H9 (cell line): ENCODE measurements around the gene CYCS. TPM values are rescaled to one million over a fixed set of nuclear protein-coding genes. Genes with fewer than 3 reads are reported as not detected.

ENCODE experiments used
- DNase-seq: peaks from one replicate; pipeline ENCODE4 v3.0.0-alpha.2; 2017
- H2AFZ ChIP-seq: one replicate; pipeline ENCODE4 v1.6.1; 2013; ENCODE audit warnings: mild to moderate bottlenecking, low read length, control low read depth, moderate library complexity
- H2AK5ac ChIP-seq: 2 replicates; pipeline ENCODE4 v1.6.1; 2013; ENCODE audit warnings: low read length, control low read depth, mixed read lengths; ENCODE audit not compliant: insufficient read length
- H2BK120ac ChIP-seq: one replicate; pipeline ENCODE4 v1.6.1; 2013; ENCODE audit warnings: low read depth, mild to moderate bottlenecking, low read length, control low read depth, inconsistent platforms; ENCODE audit not compliant: poor library complexity, severe bottlenecking
- H2BK12ac ChIP-seq: 2 replicates; pipeline ENCODE4 v1.6.1; 2013; ENCODE audit warnings: low read length, control low read depth, mixed read lengths, low read depth; ENCODE audit not compliant: insufficient read length
- H2BK15ac ChIP-seq: 2 replicates; pipeline ENCODE4 v1.6.1; 2013; ENCODE audit warnings: low read depth, low read length, control low read depth
- H2BK20ac ChIP-seq: one replicate; pipeline ENCODE4 v1.6.1; 2013; ENCODE audit warnings: low read depth, mild to moderate bottlenecking, low read length, control low read depth, inconsistent platforms; ENCODE audit not compliant: poor library complexity, severe bottlenecking
- H2BK5ac ChIP-seq: 2 replicates; pipeline ENCODE4 v1.6.1; 2013; ENCODE audit warnings: low read length, control low read depth, mixed read lengths; ENCODE audit not compliant: insufficient read length
- H3K14ac ChIP-seq: 2 replicates; pipeline ENCODE4 v1.6.1; 2013; ENCODE audit warnings: low read length, control low read depth; ENCODE audit not compliant: insufficient read depth
- H3K18ac ChIP-seq: 2 replicates; pipeline ENCODE4 v1.6.1; 2013; ENCODE audit warnings: low read depth, mild to moderate bottlenecking, mixed read lengths, low read length, control low read depth; ENCODE audit not compliant: insufficient read length
- H3K23ac ChIP-seq: 2 replicates; pipeline ENCODE4 v1.6.1; 2013; ENCODE audit warnings: low read length, control low read depth, mixed read lengths, low read depth; ENCODE audit not compliant: insufficient read length
- H3K23me2 ChIP-seq: 2 replicates; pipeline ENCODE4 v1.6.1; 2013; ENCODE audit warnings: low read depth, mild to moderate bottlenecking, mixed read lengths, low read length, control low read depth; ENCODE audit not compliant: insufficient read length, poor library complexity, severe bottlenecking
- H3K27ac ChIP-seq: 2 replicates; pipeline ENCODE4 v1.5.1; 2013; ENCODE audit warnings: low read length, control low read depth, mixed read lengths, low read depth; ENCODE audit not compliant: insufficient read length
- H3K27me3 ChIP-seq: 2 replicates; pipeline ENCODE4 v1.6.1; 2013; ENCODE audit warnings: low read length, control low read depth, inconsistent platforms; ENCODE audit not compliant: insufficient read depth
- H3K4ac ChIP-seq: 2 replicates; pipeline ENCODE4 v1.6.1; 2013; ENCODE audit warnings: low read depth, mild to moderate bottlenecking, control low read depth, inconsistent platforms, low read length, moderate library complexity
- H3K4me1 ChIP-seq: 2 replicates; pipeline ENCODE4 v1.6.1; 2013; ENCODE audit warnings: low read length, control low read depth, inconsistent platforms; ENCODE audit not compliant: insufficient read depth
- H3K4me2 ChIP-seq: 2 replicates; pipeline ENCODE4 v1.6.1; 2013; ENCODE audit warnings: low read length, control low read depth, mixed read lengths; ENCODE audit not compliant: insufficient read length, insufficient read depth
- H3K56ac ChIP-seq: 2 replicates; pipeline ENCODE4 v1.6.1; 2013; ENCODE audit warnings: low read depth, mild to moderate bottlenecking, mixed read lengths, low read length, control low read depth; ENCODE audit not compliant: insufficient read length
- H3K79me1 ChIP-seq: 2 replicates; pipeline ENCODE4 v1.6.1; 2013; ENCODE audit warnings: low read depth, mild to moderate bottlenecking, moderate library complexity, low read length, control low read depth, inconsistent platforms; ENCODE audit not compliant: insufficient read depth, poor library complexity, severe bottlenecking
- H3K79me2 ChIP-seq: 2 replicates; pipeline ENCODE4 v1.6.1; 2013; ENCODE audit warnings: low read length, control low read depth, inconsistent platforms; ENCODE audit not compliant: insufficient read depth
- H3K9ac ChIP-seq: 2 replicates; pipeline ENCODE4 v1.6.1; 2013; ENCODE audit warnings: low read length, control low read depth, mixed read lengths; ENCODE audit not compliant: insufficient read length; ENCODE audit errors: extremely low read depth
- H3K9me3 ChIP-seq: one replicate; pipeline ENCODE4 v1.6.1; 2013; ENCODE audit warnings: low read depth, low read length, inconsistent platforms; ENCODE audit not compliant: control insufficient read depth
- H3T11ph ChIP-seq: one replicate; pipeline ENCODE4 v1.6.1; 2013; ENCODE audit warnings: mild to moderate bottlenecking, low read length, control low read depth, inconsistent platforms
- H4K20me1 ChIP-seq: one replicate; pipeline ENCODE4 v1.6.1; 2013; ENCODE audit not compliant: control insufficient read depth, insufficient read length, insufficient read depth
- H4K5ac ChIP-seq: 2 replicates; pipeline ENCODE4 v1.6.1; 2013; ENCODE audit warnings: low read depth, mild to moderate bottlenecking, mixed read lengths, low read length, control low read depth; ENCODE audit not compliant: insufficient read length
- H4K8ac ChIP-seq: replicated peaks from 2 replicates; pipeline ENCODE4 v1.6.1; 2013; ENCODE audit warnings: low read length, control low read depth, mixed read lengths, low read depth; ENCODE audit not compliant: insufficient read length
- H4K91ac ChIP-seq: 2 replicates; pipeline ENCODE4 v1.6.1; 2013; ENCODE audit warnings: low read depth, mild to moderate bottlenecking, moderate library complexity, mixed read lengths, low read length, control low read depth; ENCODE audit not compliant: insufficient read length
- H3K27ac Mint-ChIP-seq, 3 experiments: 2 replicates in 2 of 3; 3 replicates in 1 of 3; pipeline ENCODE4 v1.8.0; 2020 to 2021; ENCODE audit warnings: mixed read lengths in 3 of 3, mild to moderate bottlenecking in 1 of 3, moderate library complexity in 1 of 3
- H3K27me3 Mint-ChIP-seq: 2 replicates; pipeline ENCODE4 v1.8.0; 2021; ENCODE audit warnings: low read depth, mild to moderate bottlenecking, moderate library complexity, mixed read lengths
- H3K36me3 Mint-ChIP-seq, 3 experiments: 2 replicates in 2 of 3; 3 replicates in 1 of 3; pipeline ENCODE4 v1.8.0; 2020 to 2021; ENCODE audit warnings: low read depth in 3 of 3, mixed read lengths in 3 of 3; ENCODE audit not compliant: insufficient read depth in 1 of 3
- H3K4me1 Mint-ChIP-seq, 2 experiments: 2 replicates each; pipeline ENCODE4 v1.8.0; 2020; ENCODE audit warnings: mixed read lengths in 2 of 2
- H3K4me3 Mint-ChIP-seq, 2 experiments: 2 replicates in 1 of 2; 3 replicates in 1 of 2; pipeline ENCODE4 v1.8.0; 2020 to 2021; ENCODE audit warnings: mild to moderate bottlenecking in 2 of 2, mixed read lengths in 2 of 2, moderate library complexity in 1 of 2
- H3K9me3 Mint-ChIP-seq, 2 experiments: 2 replicates in 1 of 2; 3 replicates in 1 of 2; pipeline ENCODE4 v1.8.0; 2020; ENCODE audit warnings: mild to moderate bottlenecking in 2 of 2, mixed read lengths in 2 of 2, moderate library complexity in 1 of 2
- CTCF ChIP-seq: fragments of 200-600 bp; sonication (generic); conservative IDR thresholded peaks from 3 replicates; pipeline ENCODE4 v1.8.0; 2021; ENCODE audit warnings: antibody characterized with exemption, mild to moderate bottlenecking
- WGBS: extraction: QIAGEN DNeasy Blood & Tissue Kit; methylation state at CpG from one replicate; pipeline ENCODE4 v1.1.7; 2013; ENCODE audit warnings: missing lambda C conversion rate, low lambda C conversion rate, mixed read lengths; ENCODE audit not compliant: insufficient read length; ENCODE audit errors: extremely low coverage; 5-methylcytosine and 5-hydroxymethylcytosine counted together
- total RNA-seq: library from RNA; stranded (reverse); gene quantifications from 2 replicates; pipeline ENCODE4 v1.2.1, GENCODE V29; 2021

CYCS gene
- total RNA-seq, 1 experiment from 2014 or later: 209 TPM

- Histone ChIP-seq H2AK5ac (no peak overlapping the region), H3K9me3 (no peaks in the 10 kb centered on the region), H3K4me1 (no peaks in the 10 kb centered on the region; the same call in 1 of the 2 replicates), H3K79me2 (no peaks in the 10 kb centered on the region), H3K9ac (no peak overlapping the region), H2BK12ac (no peak overlapping the region), H3T11ph (no peak overlapping the region), H4K8ac (no peak overlapping the region), H3K4ac (no peak overlapping the region), H3K14ac (no peak overlapping the region), H3K23me2 (no peaks in the 10 kb centered on the region), H2BK20ac (no peak overlapping the region), H3K4me2 (no peak overlapping the region), H3K18ac (no peak overlapping the region), H2AFZ (no peak overlapping the region), H2BK5ac (no peak overlapping the region), H4K91ac (no peak overlapping the region), H3K79me1 (no peaks in the 10 kb centered on the region), H3K27ac (no peak overlapping the region), H4K20me1 (no peaks in the 10 kb centered on the region), H3K23ac (no peak overlapping the region), H4K5ac (no peak overlapping the region), H3K56ac (no peak overlapping the region), H3K27me3 (no peaks in the 10 kb centered on the region), H2BK15ac (no peak overlapping the region), H2BK120ac (no peak overlapping the region)
- Mint-ChIP-seq H3K4me3 (no peak overlapping the region), H3K27me3 (no peaks in the 10 kb centered on the region), H3K36me3 (no peaks in the 10 kb centered on the region), H3K4me1 (peaks cover 6 to 18% of the 10 kb centered on the region in 2 experiments), H3K27ac (no peak overlapping the region), H3K9me3 (no peaks in the 10 kb centered on the region)
- DNase-seq: no peak
- WGBS: no CpG with 5 or more reads among the region's 2 CpGs
- TF ChIP-seq CTCF: no peak
Observed at GRCh38 chr7:25073451-25073850, 51.6 kb downstream of the CYCS start.

Other genes with a start within 250 kb of the CYCS start
- 8.5 and 8.6 TPM in 2 replicates for gene OSBPL3, start 145.1 kb downstream of the CYCS start, total RNA-seq
- gene NPVF, start 103.2 kb upstream of the CYCS start, total RNA-seq: not detected in 2 replicates